NB4 (cell line): ENCODE measurements around the gene TOPAZ1.

Experiments
- DNase-seq: peaks from one replicate; pipeline ENCODE4 v3.0.0; 2010; ENCODE audit warnings: low read depth
- H3K4me3 ChIP-seq: one replicate; pipeline ENCODE4 v1.5.1; 2011; ENCODE audit warnings: mild to moderate bottlenecking, low read depth, low read length, moderate library complexity
- CTCF ChIP-seq: IDR thresholded peaks from one replicate; pipeline ENCODE4 v1.5.1; 2012; ENCODE audit warnings: low read depth, low read length
- MAX ChIP-seq: IDR thresholded peaks from 2 replicates; pipeline ENCODE4 v1.6.1; 2011; ENCODE audit warnings: low read depth, low read length
- MYC ChIP-seq: IDR thresholded peaks from 2 replicates; pipeline ENCODE4 v1.6.1; 2011; ENCODE audit warnings: low read depth, low read length
- POLR2A ChIP-seq: IDR thresholded peaks from 2 replicates; pipeline ENCODE4 v1.6.1; 2011; ENCODE audit warnings: mild to moderate bottlenecking; ENCODE audit not compliant: insufficient read length; ENCODE audit errors: extremely low read depth

TOPAZ1 gene

GRCh38 chr3:44227632-44228031 is 14.1 kb upstream of the TOPAZ1 start:
- TF ChIP-seq MAX, result no peak
- no peak for TF ChIP-seq POLR2A
- TF ChIP-seq CTCF, result no peak
- no peak for TF ChIP-seq MYC
- H3K4me3 ChIP-seq, result no peak overlapping the region
- no peak for DNase-seq

GRCh38 chr3:44228900-44229299 is 12.8 kb upstream of the TOPAZ1 start:
- DNase-seq, result no peak
- H3K4me3 ChIP-seq, result no peak overlapping the region
- no peak for TF ChIP-seq CTCF
- no peak for TF ChIP-seq MYC
- TF ChIP-seq POLR2A, result no peak
- TF ChIP-seq MAX, result no peak

- no peak overlapping the region for H3K4me3 ChIP-seq
- peak; percentile 25 for DNase-seq
- no peak for TF ChIP-seq MAX
- no peak for TF ChIP-seq MYC
- no peak for TF ChIP-seq CTCF
- no peak for TF ChIP-seq POLR2A
Measured at GRCh38 chr3:44232407-44232806, 9.3 kb upstream of the TOPAZ1 start.

GRCh38 chr3:44234648-44235268 is 6.9 kb upstream of the TOPAZ1 start:
- H3K4me3 ChIP-seq, result no peak overlapping the region
- no peak for TF ChIP-seq POLR2A
- TF ChIP-seq CTCF, result no peak
- TF ChIP-seq MYC, result no peak
- no peak for TF ChIP-seq MAX
- no peak for DNase-seq

GRCh38 chr3:44235604-44236484 is 5.8 kb upstream of the TOPAZ1 start:
- DNase-seq, result peak; percentile 83
- no peak overlapping the region for H3K4me3 ChIP-seq

More at GRCh38 chr3:44235604-44236484, 5.8 kb upstream of the TOPAZ1 start:
- TF ChIP-seq CTCF (peak; percentile 69), POLR2A (no peak)
